BLaER1 (cell line): ENCODE data around the gene PIGQ.

Experiments used
- H3K27ac ChIP-seq: shearing (Covaris generic); formaldehyde crosslinking; 2 replicates; pipeline ENCODE4 v1.8.1; 2022
- H3K27me3 ChIP-seq: shearing (Covaris generic); formaldehyde crosslinking; 2 replicates; pipeline ENCODE4 v1.8.1; 2022
- H3K36me3 ChIP-seq: shearing (Covaris generic); formaldehyde crosslinking; 2 replicates; pipeline ENCODE4 v1.8.1; 2022
- H3K4me1 ChIP-seq: shearing (Covaris generic); formaldehyde crosslinking; 2 replicates; pipeline ENCODE4 v1.8.1; 2022
- H3K4me2 ChIP-seq: shearing (Covaris generic); formaldehyde crosslinking; 2 replicates; pipeline ENCODE4 v1.8.1; 2022
- H3K4me3 ChIP-seq: shearing (Covaris generic); formaldehyde crosslinking; 2 replicates; pipeline ENCODE4 v1.8.1; 2022
- H3K9ac ChIP-seq: shearing (Covaris generic); formaldehyde crosslinking; 2 replicates; pipeline ENCODE4 v1.8.1; 2022
- H3K9me3 ChIP-seq: shearing (Covaris generic); formaldehyde crosslinking; 2 replicates; pipeline ENCODE4 v1.8.1; 2022
- H4K20me1 ChIP-seq: shearing (Covaris generic); formaldehyde crosslinking; 2 replicates; pipeline ENCODE4 v1.8.1; 2022
- Cebpa-rat ChIP-seq: shearing (Covaris generic); IDR thresholded peaks from 2 replicates; pipeline ENCODE4 v1.8.1; 2022

PIGQ gene

GRCh38 chr16:583815-584591 lies 14.2 kb downstream of the PIGQ start:
- H3K27me3 ChIP-seq, result no peaks in the 10 kb centered on the region
- H4K20me1 ChIP-seq, result peaks cover 21% of the 10 kb centered on the region; the same call in 1 of the 2 replicates
- TF ChIP-seq Cebpa-rat, result no peak
- H3K27ac ChIP-seq, result peak overlapping the region; percentile 70
- no peaks in the 10 kb centered on the region for H3K9me3 ChIP-seq
- peak overlapping the region; percentile 15; the same call in 1 of the 2 replicates for H3K4me3 ChIP-seq
- H3K4me1 ChIP-seq, result peaks cover 68% of the 10 kb centered on the region
- peak overlapping the region; percentile 84 for H3K4me2 ChIP-seq
- peak overlapping the region; percentile 58 for H3K9ac ChIP-seq
- 0 out of 2 replicates have a peak, but pooled peaks cover 8% of the 10 kb centered on the region for H3K36me3 ChIP-seq

DNA sequence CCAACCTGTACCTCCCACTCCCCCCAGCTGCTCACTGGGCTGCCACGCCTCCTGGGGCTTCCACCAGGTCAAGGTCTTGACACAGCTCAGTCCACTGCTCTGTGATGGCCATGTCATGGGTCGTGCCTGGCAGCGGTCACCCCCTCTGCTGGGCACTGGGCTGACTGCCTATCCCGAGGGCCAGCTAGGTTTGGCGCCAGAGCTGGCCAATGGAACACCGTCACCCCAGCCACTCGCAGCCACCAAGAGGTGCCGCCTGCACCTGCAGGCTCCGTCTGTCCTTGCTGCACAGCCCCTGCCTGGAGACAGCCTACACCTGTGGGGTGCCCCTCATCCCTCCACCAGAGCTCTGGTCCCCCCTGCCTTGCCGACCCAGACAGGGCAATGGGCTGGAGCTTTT lies 15.6 kb downstream of the PIGQ start:
- Histone ChIP-seq H3K4me3 (no peak overlapping the region), H3K27ac (no peak overlapping the region), H3K27me3 (no peaks in the 10 kb centered on the region), H4K20me1 (peaks cover 24% of the 10 kb centered on the region), H3K4me1 (peaks cover 55% of the 10 kb centered on the region), H3K36me3 (0 out of 2 replicates have a peak, but pooled peaks cover 8% of the 10 kb centered on the region), H3K4me2 (peak overlapping the region; percentile 17; the same call in 1 of the 2 replicates), H3K9me3 (no peaks in the 10 kb centered on the region), H3K9ac (no peak overlapping the region)
- no peak for TF ChIP-seq Cebpa-rat

DNA sequence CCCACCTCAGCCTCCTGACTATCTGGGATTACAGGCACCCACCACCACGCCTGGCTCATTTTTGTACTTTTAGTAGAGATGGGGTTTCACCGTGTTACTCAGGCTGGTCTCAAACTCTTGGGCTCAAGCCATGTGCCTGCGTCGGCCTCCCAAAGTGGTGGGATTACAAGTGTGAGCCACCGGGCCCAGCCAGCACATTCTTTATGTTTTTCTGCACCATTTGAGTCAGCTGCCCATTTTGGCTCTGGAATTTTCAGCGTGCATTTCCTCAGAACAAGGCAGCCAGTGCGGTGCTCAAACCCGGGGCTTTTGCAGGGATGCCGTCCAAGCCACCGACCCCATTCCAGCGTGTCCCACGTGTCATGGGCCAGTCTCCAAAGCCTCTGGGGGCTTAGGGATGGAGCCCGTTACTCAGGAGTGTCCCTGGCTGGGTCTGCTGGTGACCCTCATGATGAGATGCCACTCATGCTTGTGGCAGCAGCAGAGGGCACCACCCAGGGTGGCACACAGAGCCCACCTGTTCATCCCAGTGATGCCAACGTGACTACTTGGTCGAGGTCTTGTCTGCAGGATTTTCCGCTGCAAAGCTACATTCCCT lies 16.4 kb downstream of the PIGQ start:
- H4K20me1 ChIP-seq, result peaks cover 32% of the 10 kb centered on the region
- no peaks in the 10 kb centered on the region for H3K27me3 ChIP-seq
- TF ChIP-seq Cebpa-rat, result no peak
- H3K4me1 ChIP-seq, result peaks cover 63% of the 10 kb centered on the region
- no peak overlapping the region for H3K27ac ChIP-seq
- H3K4me2 ChIP-seq, result peak overlapping the region; percentile 93; the same call in 1 of the 2 replicates
- H3K4me3 ChIP-seq, result no peak overlapping the region
- 0 out of 2 replicates have a peak, but pooled peaks cover 5% of the 10 kb centered on the region for H3K36me3 ChIP-seq
- no peaks in the 10 kb centered on the region for H3K9me3 ChIP-seq
- H3K9ac ChIP-seq, result no peak overlapping the region

DNA sequence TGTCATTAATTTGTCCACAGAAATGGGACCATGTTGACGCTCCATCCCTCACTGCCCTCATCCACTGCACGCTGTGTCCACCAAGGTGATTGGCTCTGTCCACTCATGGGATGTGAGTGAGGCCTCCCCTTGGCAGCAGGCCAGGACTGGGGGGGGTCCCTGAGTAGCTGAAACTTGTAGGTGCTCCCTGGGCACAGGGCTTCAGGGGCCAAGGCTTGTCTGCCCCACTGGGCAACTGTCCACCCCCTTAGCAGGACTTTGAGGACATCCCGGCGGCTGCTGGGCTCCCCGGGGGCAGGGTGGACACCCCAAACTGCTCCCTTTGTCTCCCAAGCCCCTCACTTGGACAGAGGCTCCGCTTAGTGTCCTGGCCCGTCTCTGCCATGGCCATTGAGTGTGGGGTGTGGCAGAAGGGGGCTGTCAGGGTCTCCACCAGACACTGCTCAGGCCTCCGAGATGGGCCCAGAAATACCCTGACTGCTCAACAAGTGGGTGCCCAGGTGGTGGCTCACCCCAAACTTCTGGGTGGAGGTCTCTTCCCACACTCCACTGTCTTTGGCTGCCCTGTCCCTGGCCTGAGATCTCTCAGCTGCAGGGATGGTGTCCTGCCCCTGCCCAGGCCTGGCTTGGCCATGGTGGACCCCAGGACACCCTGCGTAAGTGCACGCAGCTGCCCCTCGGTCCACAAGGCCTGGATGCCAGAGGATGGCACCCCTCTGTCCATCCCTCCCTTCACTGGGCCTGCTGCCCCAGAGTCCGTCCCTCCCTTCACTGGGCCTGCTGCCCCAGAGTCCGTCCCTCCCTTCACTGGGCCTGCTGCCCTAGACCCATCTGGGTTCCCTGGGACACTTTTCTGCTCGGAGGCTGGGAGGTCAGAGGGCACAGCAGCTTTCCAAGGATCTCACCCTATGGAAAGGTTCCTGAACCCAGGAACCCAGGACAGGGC lies 17.1 kb downstream of the PIGQ start:
- TF ChIP-seq Cebpa-rat, result no peak
- peak overlapping the region; percentile 96 for H3K27ac ChIP-seq
- H3K4me1 ChIP-seq, result peaks cover 71% of the 10 kb centered on the region
- no peaks in the 10 kb centered on the region for H3K27me3 ChIP-seq
- H3K9ac ChIP-seq, result peak overlapping the region; percentile 96
- H4K20me1 ChIP-seq, result peaks cover 40% of the 10 kb centered on the region
- H3K36me3 ChIP-seq, result 0 out of 2 replicates have a peak, but pooled peaks cover 5% of the 10 kb centered on the region
- H3K4me2 ChIP-seq, result peak overlapping the region; percentile 93
- no peaks in the 10 kb centered on the region for H3K9me3 ChIP-seq
- H3K4me3 ChIP-seq, result peak overlapping the region; percentile 94

GRCh38 chr16:588639-588888 lies 18.8 kb downstream of the PIGQ start:
- H3K9ac ChIP-seq, result peak overlapping the region; percentile 96
- peak overlapping the region; percentile 94 for H3K4me3 ChIP-seq
- no peaks in the 10 kb centered on the region for H3K27me3 ChIP-seq
- no peaks in the 10 kb centered on the region for H3K36me3 ChIP-seq
- no peak for TF ChIP-seq Cebpa-rat
- H3K4me1 ChIP-seq, result peaks cover 73% of the 10 kb centered on the region
- peak overlapping the region; percentile 96 for H3K27ac ChIP-seq
- H3K4me2 ChIP-seq, result peak overlapping the region; percentile 93
- no peaks in the 10 kb centered on the region for H3K9me3 ChIP-seq
- peaks cover 56% of the 10 kb centered on the region for H4K20me1 ChIP-seq

DNA sequence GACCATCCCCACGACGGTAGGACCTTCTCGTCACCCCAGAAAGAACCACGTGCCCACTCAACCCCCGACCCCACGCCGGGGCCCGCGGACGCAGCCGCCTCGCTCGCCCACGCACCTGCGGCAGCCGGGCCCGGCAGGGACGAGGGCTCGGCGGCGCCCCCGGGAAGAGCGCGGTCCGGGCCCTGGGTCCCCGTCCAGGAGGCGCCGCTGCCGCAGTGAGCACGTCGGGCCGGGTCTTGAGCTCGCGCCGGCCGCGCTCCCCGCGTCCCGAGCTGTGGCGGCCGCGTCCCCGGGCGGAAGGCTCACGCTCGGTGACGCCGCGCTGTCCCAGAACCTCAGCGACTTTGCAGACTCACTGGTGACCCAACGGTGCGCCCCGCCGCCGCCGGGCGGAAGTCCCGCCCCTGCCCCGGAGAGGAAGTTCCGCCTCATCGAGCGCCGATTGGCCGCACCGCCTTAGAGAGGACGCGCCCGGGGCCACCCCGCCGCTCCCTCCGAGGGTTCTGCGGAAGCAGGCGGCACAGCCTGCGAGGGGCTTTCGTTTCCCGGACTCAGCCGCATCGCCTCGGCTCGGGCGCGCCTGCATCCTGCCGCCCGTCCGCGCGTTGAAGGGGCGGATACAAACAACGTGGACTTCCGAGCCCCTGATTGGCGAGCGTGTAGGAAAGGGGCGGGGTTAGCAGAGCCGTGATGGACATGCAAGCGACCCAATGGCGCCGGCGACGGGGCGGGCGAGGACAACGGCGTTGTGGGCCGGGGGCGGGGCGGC lies 19.3 kb downstream of the PIGQ start:
- peak overlapping the region; percentile 96 for H3K27ac ChIP-seq
- no peak for TF ChIP-seq Cebpa-rat
- H4K20me1 ChIP-seq, result peaks cover 56% of the 10 kb centered on the region
- H3K9ac ChIP-seq, result peak overlapping the region; percentile 96
- H3K4me3 ChIP-seq, result peak overlapping the region; percentile 94
- H3K27me3 ChIP-seq, result no peaks in the 10 kb centered on the region
- peaks cover 73% of the 10 kb centered on the region for H3K4me1 ChIP-seq
- H3K9me3 ChIP-seq, result no peaks in the 10 kb centered on the region
- H3K4me2 ChIP-seq, result peak overlapping the region; percentile 93
- no peaks in the 10 kb centered on the region for H3K36me3 ChIP-seq

GRCh38 chr16:589658-590187 lies 20.0 kb downstream of the PIGQ start, which contains the start of gene RAB40C:
Gene RAB40C, plus strand, starts transcription at chr16:590066. Its CDS starts 226 bp downstream, at chr16:590292.
- Histone ChIP-seq H3K27me3 (no peaks in the 10 kb centered on the region), H3K4me2 (peak within 1 kb of the TSS; percentile 96), H3K4me3 (peak within 1 kb of the TSS; percentile 94), H3K9ac (peak within 1 kb of the TSS; percentile 96), H3K4me1 (peaks cover 75% of the 10 kb centered on the region), H3K9me3 (no peaks in the 10 kb centered on the region), H3K36me3 (no peaks in the 10 kb centered on the region), H3K27ac (peak within 1 kb of the TSS; percentile 96), H4K20me1 (peaks cover 63% of the 10 kb centered on the region)
- no peak for TF ChIP-seq Cebpa-rat

GRCh38 chr16:590188-590814 lies 20.5 kb downstream of the PIGQ start:
- peak overlapping the region; percentile 94 for H3K4me3 ChIP-seq
- peak overlapping the region; percentile 91 for H3K9ac ChIP-seq
- H3K27ac ChIP-seq, result peak overlapping the region; percentile 79
- peaks cover 80% of the 10 kb centered on the region for H3K4me1 ChIP-seq
- H3K27me3 ChIP-seq, result no peaks in the 10 kb centered on the region
- H3K36me3 ChIP-seq, result no peaks in the 10 kb centered on the region; the same call in 1 of the 2 replicates
- TF ChIP-seq Cebpa-rat, result no peak
- no peaks in the 10 kb centered on the region for H3K9me3 ChIP-seq
- H3K4me2 ChIP-seq, result peak overlapping the region; percentile 96
- peaks cover 69% of the 10 kb centered on the region for H4K20me1 ChIP-seq
